CD14-positive monocyte (primary cell): ENCODE data around the gene CSTF1. TPM values are rescaled to one million over a fixed set of nuclear protein-coding genes. Genes with fewer than 3 reads are reported as not detected.

Experiments used
- DNase-seq, 3 donors: peaks; one replicate each; pipeline ENCODE4 v3.0.0-alpha.2; 2011 to 2022
- H2AFZ ChIP-seq: 2 replicates; pipeline ENCODE4 v1.6.0; 2012; ENCODE audit warnings: mild to moderate bottlenecking, low read depth, low read length, inconsistent platforms; ENCODE audit not compliant: insufficient read depth, poor library complexity, severe bottlenecking
- H3K27ac ChIP-seq, 2 donors: 1 replicate in 1 of 2; 2 replicates in 1 of 2; pipeline ENCODE4 v1.5.1; 2012 to 2013; ENCODE audit warnings: low read length in 2 of 2, control low read depth in 1 of 2, inconsistent platforms in 1 of 2, low read depth in 1 of 2, mild to moderate bottlenecking in 1 of 2
- H3K27me3 ChIP-seq, 2 donors: one replicate each; pipeline versions ENCODE4 v1.6.0 to v1.6.1; 2011 to 2013; ENCODE audit warnings: low read length in 2 of 2; ENCODE audit not compliant: control insufficient read depth in 2 of 2, insufficient read depth in 2 of 2
- H3K36me3 ChIP-seq, 2 donors: replicated peaks in 1 of 2; 1 replicate in 1 of 2; 2 replicates in 1 of 2; pipeline versions ENCODE4 v1.5.1 to v1.6.1; 2012 to 2013; ENCODE audit warnings: low read length in 2 of 2, control low read depth in 1 of 2, inconsistent platforms in 1 of 2, mild to moderate bottlenecking in 1 of 2; ENCODE audit not compliant: insufficient read depth in 2 of 2, control insufficient read depth in 1 of 2
- H3K4me1 ChIP-seq, 2 donors: 1 replicate in 1 of 2; 2 replicates in 1 of 2; pipeline versions ENCODE4 v1.5.1 to v1.6.1; 2012 to 2013; ENCODE audit warnings: low read length in 2 of 2, control low read depth in 1 of 2, inconsistent platforms in 1 of 2, mild to moderate bottlenecking in 1 of 2, moderate library complexity in 1 of 2; ENCODE audit not compliant: insufficient read depth in 2 of 2, control insufficient read depth in 1 of 2
- H3K4me2 ChIP-seq: replicated peaks from 2 replicates; pipeline ENCODE3; 2012; ENCODE audit warnings: low read length, moderate library complexity, mild to moderate bottlenecking; ENCODE audit not compliant: poor library complexity, severe bottlenecking; ENCODE audit errors: extremely low read depth
- H3K4me3 ChIP-seq, 3 experiments: fragments of 200-600 bp in 1 of 3; sonication (generic) in 1 of 3; replicated peaks in 1 of 3; 1 replicate in 2 of 3; 2 replicates in 1 of 3; pipeline ENCODE4 v1.5.1; 2011 to 2013; ENCODE audit warnings: low read length in 3 of 3, mild to moderate bottlenecking in 3 of 3, control low read depth in 2 of 3, low read depth in 2 of 3, inconsistent platforms in 1 of 3, moderate library complexity in 1 of 3
- H3K79me2 ChIP-seq: 2 replicates; pipeline ENCODE4 v1.6.0; 2012; ENCODE audit warnings: mild to moderate bottlenecking, control low read depth, inconsistent platforms, low read length, moderate library complexity; ENCODE audit not compliant: insufficient read depth
- H3K9ac ChIP-seq: 2 replicates; pipeline ENCODE4 v1.6.0; 2017; ENCODE audit warnings: low read length, mild to moderate bottlenecking; ENCODE audit not compliant: insufficient read depth, poor library complexity, severe bottlenecking
- H3K9me3 ChIP-seq, 2 donors: replicated peaks in 1 of 2; 1 replicate in 1 of 2; 2 replicates in 1 of 2; pipeline versions ENCODE4 v1.5.1 to v1.6.1; 2012 to 2013; ENCODE audit warnings: low read length in 2 of 2, control low read depth in 1 of 2; ENCODE audit not compliant: control insufficient read depth in 1 of 2, insufficient read depth in 1 of 2
- H4K20me1 ChIP-seq: 2 replicates; pipeline ENCODE4 v1.6.0; 2012; ENCODE audit warnings: mild to moderate bottlenecking, low read length, control low read depth, moderate library complexity; ENCODE audit not compliant: insufficient read depth
- H3K27ac Mint-ChIP-seq, 7 donors: one replicate each; pipeline ENCODE4 v1.8.0; 2020; ENCODE audit warnings: mild to moderate bottlenecking in 7 of 7, mixed read lengths in 7 of 7, moderate library complexity in 6 of 7, inconsistent platforms in 2 of 7
- H3K27me3 Mint-ChIP-seq, 3 donors: one replicate each; pipeline ENCODE4 v1.8.0; 2021 to 2022; ENCODE audit warnings: low read depth in 3 of 3, mild to moderate bottlenecking in 3 of 3, mixed read lengths in 3 of 3, moderate library complexity in 3 of 3, inconsistent platforms in 1 of 3
- H3K36me3 Mint-ChIP-seq, 2 donors: one replicate each; pipeline ENCODE4 v1.8.0; 2020; ENCODE audit warnings: mixed read lengths in 2 of 2, inconsistent platforms in 1 of 2, mild to moderate bottlenecking in 1 of 2
- H3K4me1 Mint-ChIP-seq: one replicate; pipeline ENCODE4 v1.8.0; 2020; ENCODE audit warnings: mild to moderate bottlenecking, mixed read lengths
- H3K4me3 Mint-ChIP-seq, 2 donors: one replicate each; pipeline ENCODE4 v1.8.0; 2020; ENCODE audit warnings: mild to moderate bottlenecking in 2 of 2, mixed read lengths in 2 of 2, moderate library complexity in 1 of 2
- H3K9me3 Mint-ChIP-seq, 7 donors: one replicate each; pipeline ENCODE4 v1.8.0; 2020 to 2022; ENCODE audit warnings: mixed read lengths in 7 of 7, mild to moderate bottlenecking in 6 of 7, moderate library complexity in 6 of 7, inconsistent platforms in 2 of 7
- WGBS: methylation state at CpG from one replicate; pipeline ENCODE4 v1.1.5; 2013; ENCODE audit warnings: missing lambda C conversion rate; ENCODE audit not compliant: insufficient coverage; 5-methylcytosine and 5-hydroxymethylcytosine counted together
- intact Hi-C, 2 donors: fragments of 100-400 bp; cut with micrococcal nuclease; formaldehyde crosslinking; loops; one replicate each; pipeline versions ENCODE4 v1.15.0 to v1.15.1; 2023
- polyA plus RNA-seq, 3 donors: library from polyadenylated mRNA; depleted of rRNA in 1 of 3; unstranded in 2 of 3; stranded (reverse) in 1 of 3; fragments of 300-500 nt in 2 of 3; fragments of >200 nt in 1 of 3; fragmentation: Illumina TruSeq in 2 of 3; gene quantifications; 1 replicate in 2 of 3; 2 replicates in 1 of 3; pipeline ENCODE4 v1.2.3, GENCODE V29; 2012 to 2021
- TF ChIP-seq, protein P1 (sequence below): fragments of 200-600 bp; IDR thresholded peaks from one replicate; pipeline ENCODE4 v1.8.0; 2022; ENCODE audit warnings: antibody characterized with exemption, mild to moderate bottlenecking

The CSTF1 gene
- polyA plus RNA-seq, 3 donors: 7.7 to 15.7 (median 10.7) TPM

DNA sequence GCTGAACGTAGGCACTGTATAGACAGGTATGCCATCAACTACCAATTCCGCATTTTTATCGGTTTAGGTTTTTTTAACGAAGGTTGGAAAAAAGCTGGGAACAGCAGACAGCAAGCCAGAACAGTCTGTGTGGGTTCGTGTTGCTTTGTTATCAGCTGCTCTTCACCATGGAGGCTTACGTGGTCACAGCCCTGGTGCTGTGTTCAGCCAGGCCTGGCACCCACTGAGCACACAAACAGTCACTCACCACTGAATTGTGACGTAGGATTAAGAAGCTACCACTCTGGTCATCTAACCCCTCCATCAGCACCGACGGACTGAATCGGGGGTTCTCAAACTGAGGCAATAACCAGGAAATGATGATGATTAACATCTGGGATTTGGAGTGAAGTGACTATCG is 20.5 kb upstream of the CSTF1 start:
- no peak for DNase-seq
- Histone ChIP-seq H3K79me2 (peaks cover 50% of the 10 kb centered on the region), H3K4me2 (no peak overlapping the region), H3K4me1 (peaks cover 28 to 36% of the 10 kb centered on the region in 2 donors), H3K9me3 (no peaks in the 10 kb centered on the region), H3K4me3 (no peak overlapping the region), H3K27me3 (no peaks in the 10 kb centered on the region), H3K27ac (peak overlapping the region in 1 of 2 donors; percentile 8), H3K9ac (no peak overlapping the region), H2AFZ (no peak overlapping the region), H3K36me3 (peaks cover 34 to 58% of the 10 kb centered on the region in 2 donors), H4K20me1 (no peaks in the 10 kb centered on the region)
- TF ChIP-seq, protein P1, sequence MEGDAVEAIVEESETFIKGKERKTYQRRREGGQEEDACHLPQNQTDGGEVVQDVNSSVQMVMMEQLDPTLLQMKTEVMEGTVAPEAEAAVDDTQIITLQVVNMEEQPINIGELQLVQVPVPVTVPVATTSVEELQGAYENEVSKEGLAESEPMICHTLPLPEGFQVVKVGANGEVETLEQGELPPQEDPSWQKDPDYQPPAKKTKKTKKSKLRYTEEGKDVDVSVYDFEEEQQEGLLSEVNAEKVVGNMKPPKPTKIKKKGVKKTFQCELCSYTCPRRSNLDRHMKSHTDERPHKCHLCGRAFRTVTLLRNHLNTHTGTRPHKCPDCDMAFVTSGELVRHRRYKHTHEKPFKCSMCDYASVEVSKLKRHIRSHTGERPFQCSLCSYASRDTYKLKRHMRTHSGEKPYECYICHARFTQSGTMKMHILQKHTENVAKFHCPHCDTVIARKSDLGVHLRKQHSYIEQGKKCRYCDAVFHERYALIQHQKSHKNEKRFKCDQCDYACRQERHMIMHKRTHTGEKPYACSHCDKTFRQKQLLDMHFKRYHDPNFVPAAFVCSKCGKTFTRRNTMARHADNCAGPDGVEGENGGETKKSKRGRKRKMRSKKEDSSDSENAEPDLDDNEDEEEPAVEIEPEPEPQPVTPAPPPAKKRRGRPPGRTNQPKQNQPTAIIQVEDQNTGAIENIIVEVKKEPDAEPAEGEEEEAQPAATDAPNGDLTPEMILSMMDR: no peak
- intact Hi-C loops: no loop called here
- Mint-ChIP-seq H3K27ac (peak overlapping the region in 1 of 7 donors; percentile 54), H3K36me3 (peaks cover 40 to 58% of the 10 kb centered on the region in 2 donors), H3K4me3 (no peak overlapping the region), H3K9me3 (no peaks in the 10 kb centered on the region), H3K27me3 (no peaks in the 10 kb centered on the region), H3K4me1 (peaks cover 30% of the 10 kb centered on the region)
- WGBS: 100% methylated on average over 6 of the region's 11 CpGs

DNA sequence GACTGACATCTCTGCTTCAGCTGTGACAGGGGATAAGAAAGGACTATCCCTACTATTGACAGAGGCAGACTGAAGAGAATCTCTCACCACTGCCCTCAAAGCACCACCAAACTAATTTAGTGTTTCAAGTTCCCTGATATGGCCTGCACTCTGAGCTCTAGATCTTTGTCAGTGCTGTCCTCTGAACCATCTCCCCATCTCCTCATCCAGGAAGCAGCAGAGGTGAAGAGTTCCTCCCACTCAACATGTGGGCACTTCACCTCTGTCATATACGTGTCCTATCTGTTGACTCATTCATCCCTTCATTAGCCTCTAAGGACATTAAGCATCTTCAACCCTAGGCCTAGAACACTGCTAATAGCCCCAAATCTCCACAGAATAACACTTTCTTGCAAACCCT is 19.6 kb upstream of the CSTF1 start:
- H3K36me3 ChIP-seq: peaks cover 30 to 52% of the 10 kb centered on the region in 2 donors
- WGBS: 58% methylated on average over 1 of the region's 1 CpG
- DNase-seq: no peak
- H3K27ac ChIP-seq: peak overlapping the region in 1 of 2 donors; percentile 82
- Mint-ChIP-seq H3K36me3 (peaks cover 32 to 54% of the 10 kb centered on the region in 2 donors), H3K27me3 (no peaks in the 10 kb centered on the region), H3K27ac (peak overlapping the region in 5 of 7 donors; percentile 33 to 92 (median 89)), H3K4me3 (no peak overlapping the region), H3K9me3 (no peaks in the 10 kb centered on the region), H3K4me1 (peaks cover 33% of the 10 kb centered on the region)
- H3K27me3 ChIP-seq: no peaks in the 10 kb centered on the region
- H3K4me2 ChIP-seq: no peak overlapping the region
- no peaks in the 10 kb centered on the region for H3K9me3 ChIP-seq
- no peak overlapping the region for H2AFZ ChIP-seq
- no peaks in the 10 kb centered on the region for H4K20me1 ChIP-seq
- no peak overlapping the region for H3K4me3 ChIP-seq
- intact Hi-C loops: no loop called here
- no peak overlapping the region for H3K9ac ChIP-seq
- TF ChIP-seq, protein P1: no peak
- H3K79me2 ChIP-seq: peaks cover 59% of the 10 kb centered on the region
- peaks cover 32 to 40% of the 10 kb centered on the region in 2 donors for H3K4me1 ChIP-seq
